Measurements from ENCODE around the gene FGD3. TPM values are rescaled to one million over a fixed set of nuclear protein-coding genes. Genes with fewer than 3 reads are reported as not detected.

FGD3 gene
- polyA plus RNA-seq, 6 donors from 2014 or later, result 37.0 to 115 (median 65.8) TPM

GRCh38 chr9:93061791-93062763 lies 114.8 kb downstream of the FGD3 start:
- peak; percentile 65 for DNase-seq
- Mint-ChIP-seq H3K4me1 (peaks cover 70 to 84% (median 80%) of the 10 kb centered on the region in 3 donors), H3K36me3 (no peaks in the 10 kb centered on the region), H3K4me3 (peak overlapping the region; percentile 86 to 96 (median 92)), H3K27me3 (no peaks in the 10 kb centered on the region), H3K27ac (peak overlapping the region; percentile 97 to 99 (median 98)), H3K9me3 (no peaks in the 10 kb centered on the region)
- peak; percentile 28 to 41 for ATAC-seq (ENCODE audit: low read depth in 2 of 2)

GRCh38 chr9:93064392-93065134 lies 117.2 kb downstream of the FGD3 start:
- peaks cover 56 to 73% (median 67%) of the 10 kb centered on the region in 3 donors for H3K4me1 Mint-ChIP-seq
- no peaks in the 10 kb centered on the region for H3K27me3 Mint-ChIP-seq
- peak overlapping the region; percentile 73 to 94 (median 90) for H3K4me3 Mint-ChIP-seq
- ATAC-seq (ENCODE audit: low read depth in 2 of 2) (peak; percentile 88 to 89), DNase-seq (peak; percentile 81)
- no peaks in the 10 kb centered on the region for H3K9me3 Mint-ChIP-seq
- peak overlapping the region; percentile 97 to 100 (median 98) for H3K27ac Mint-ChIP-seq
- no peaks in the 10 kb centered on the region for H3K36me3 Mint-ChIP-seq

DNA sequence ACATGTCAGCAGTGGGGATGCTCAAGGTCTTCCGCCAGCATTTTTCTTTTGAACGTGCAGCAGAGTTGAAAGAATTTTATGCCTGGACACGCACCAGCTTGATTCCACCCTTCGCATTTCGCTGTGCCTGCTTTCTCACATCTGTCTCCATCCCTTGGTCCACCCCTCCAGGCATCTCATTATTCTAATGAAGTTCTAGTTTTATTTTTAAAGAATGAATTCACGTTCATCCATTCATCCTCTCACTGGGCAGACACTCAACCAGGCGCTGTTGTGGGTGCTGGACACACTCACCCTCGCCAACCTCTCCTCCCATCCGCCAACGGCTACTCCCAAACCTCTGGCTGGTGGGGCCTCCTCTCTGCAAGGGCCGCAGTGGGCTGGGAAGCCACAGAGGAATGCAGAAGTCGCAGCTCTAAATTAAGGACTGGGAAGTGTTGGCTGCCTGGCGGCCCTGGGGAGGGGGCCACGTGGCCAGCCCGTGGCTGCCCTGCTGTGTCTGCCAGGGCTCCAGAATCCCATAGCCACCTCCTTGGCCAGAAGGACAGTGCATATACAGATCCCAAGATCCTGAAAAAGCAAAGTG lies 117.9 kb downstream of the FGD3 start:
- peaks cover 53 to 66% (median 62%) of the 10 kb centered on the region in 3 donors for H3K4me1 Mint-ChIP-seq
- H3K9me3 Mint-ChIP-seq, result no peaks in the 10 kb centered on the region
- H3K36me3 Mint-ChIP-seq, result no peaks in the 10 kb centered on the region
- no peaks in the 10 kb centered on the region for H3K27me3 Mint-ChIP-seq
- H3K27ac Mint-ChIP-seq, result peak overlapping the region in 5 of 6 donors; percentile 97 to 100 (median 98)
- no peak for ATAC-seq (ENCODE audit: low read depth in 2 of 2)
- DNase-seq, result no peak
- H3K4me3 Mint-ChIP-seq, result peak overlapping the region in 6 of 8 donors; percentile 83 to 94 (median 90)

DNA sequence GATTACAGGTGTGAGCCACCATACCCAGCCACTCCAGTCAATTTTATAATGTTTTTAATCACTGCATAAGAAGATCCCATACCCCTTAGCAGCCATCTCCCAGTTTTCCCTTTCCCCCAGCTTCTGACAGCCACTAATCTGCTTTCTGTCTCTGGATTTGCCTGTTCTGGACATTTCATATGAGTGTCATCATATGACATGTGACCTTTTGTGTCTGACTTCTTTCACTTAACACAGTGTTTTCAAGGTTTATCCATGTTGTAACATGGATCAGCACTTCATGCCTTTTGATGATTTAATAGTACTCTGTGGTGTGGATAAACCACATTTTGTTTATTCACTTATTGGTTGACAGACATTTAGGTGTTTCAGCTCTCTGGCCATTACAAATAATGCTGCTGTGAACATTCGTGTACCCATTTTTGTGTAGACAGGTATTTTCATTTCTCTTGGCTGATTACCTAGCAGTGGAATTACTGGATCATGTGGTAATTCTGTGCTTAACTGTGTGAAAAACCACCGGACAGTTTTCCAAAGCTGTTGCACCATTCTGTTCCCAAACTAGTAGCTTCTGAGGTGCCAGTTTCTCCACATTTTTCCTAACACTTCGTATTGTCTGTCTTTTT lies 119.8 kb downstream of the FGD3 start:
- H3K27ac Mint-ChIP-seq, result peak overlapping the region in 4 of 6 donors; percentile 40 to 67 (median 51)
- H3K4me3 Mint-ChIP-seq, result peak overlapping the region in 1 of 8 donors; percentile 53
- peaks cover 3 to 8% of the 10 kb centered on the region in 2 donors for H3K36me3 Mint-ChIP-seq
- no peaks in the 10 kb centered on the region for H3K9me3 Mint-ChIP-seq
- no peaks in the 10 kb centered on the region for H3K27me3 Mint-ChIP-seq
- peaks cover 41 to 51% (median 50%) of the 10 kb centered on the region in 3 donors for H3K4me1 Mint-ChIP-seq
- DNase-seq (no peak), ATAC-seq (ENCODE audit: low read depth in 2 of 2) (no peak)

- DNase-seq (no peak), ATAC-seq (ENCODE audit: low read depth in 2 of 2) (no peak)
- no peak overlapping the region for H3K4me3 Mint-ChIP-seq
- H3K27ac Mint-ChIP-seq, result no peak overlapping the region
- H3K9me3 Mint-ChIP-seq, result no peaks in the 10 kb centered on the region
- peaks cover 3 to 8% of the 10 kb centered on the region in 2 donors for H3K36me3 Mint-ChIP-seq
- H3K4me1 Mint-ChIP-seq, result peaks cover 36 to 46% (median 42%) of the 10 kb centered on the region in 3 donors
- H3K27me3 Mint-ChIP-seq, result no peaks in the 10 kb centered on the region
Observed at GRCh38 chr9:93068956-93069355, 121.6 kb downstream of the FGD3 start.

DNA sequence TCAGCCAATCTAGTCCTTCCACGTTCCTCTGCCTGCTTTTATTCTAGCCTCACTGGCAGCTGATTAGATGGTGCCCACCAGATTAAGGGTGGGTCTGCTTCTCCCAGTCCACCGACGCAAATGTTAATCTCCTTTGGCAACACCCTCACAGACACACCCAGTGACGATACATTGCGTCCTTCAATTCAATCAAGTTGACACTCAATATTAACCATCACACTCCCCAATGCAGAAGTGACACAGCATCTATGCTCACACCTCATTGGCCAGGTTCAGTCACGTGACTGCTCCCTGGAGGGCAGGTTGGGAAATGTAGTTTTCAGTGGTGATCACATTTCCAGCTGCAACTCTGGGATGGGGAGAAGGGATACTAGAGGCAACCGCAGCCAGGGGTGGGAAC lies 124.1 kb downstream of the FGD3 start:
- Mint-ChIP-seq H3K9me3 (no peaks in the 10 kb centered on the region), H3K4me1 (peaks cover 16 to 34% (median 20%) of the 10 kb centered on the region in 3 donors), H3K36me3 (peaks cover 3 to 8% of the 10 kb centered on the region in 2 donors), H3K4me3 (no peak overlapping the region), H3K27me3 (no peaks in the 10 kb centered on the region), H3K27ac (peak overlapping the region in 3 of 6 donors; percentile 22 to 47 (median 47))
- ATAC-seq (ENCODE audit: low read depth in 2 of 2) (no peak), DNase-seq (no peak)

GRCh38 chr9:93072383-93072795 lies 125.1 kb downstream of the FGD3 start:
- Mint-ChIP-seq H3K4me3 (no peak overlapping the region), H3K36me3 (peaks cover 3 to 8% of the 10 kb centered on the region in 2 donors), H3K9me3 (no peaks in the 10 kb centered on the region), H3K4me1 (peaks cover 13 to 34% (median 20%) of the 10 kb centered on the region in 3 donors), H3K27ac (peak overlapping the region in 1 of 6 donors; percentile 14), H3K27me3 (no peaks in the 10 kb centered on the region)
- no peak for ATAC-seq (ENCODE audit: low read depth in 2 of 2)
- no peak for DNase-seq

DNA sequence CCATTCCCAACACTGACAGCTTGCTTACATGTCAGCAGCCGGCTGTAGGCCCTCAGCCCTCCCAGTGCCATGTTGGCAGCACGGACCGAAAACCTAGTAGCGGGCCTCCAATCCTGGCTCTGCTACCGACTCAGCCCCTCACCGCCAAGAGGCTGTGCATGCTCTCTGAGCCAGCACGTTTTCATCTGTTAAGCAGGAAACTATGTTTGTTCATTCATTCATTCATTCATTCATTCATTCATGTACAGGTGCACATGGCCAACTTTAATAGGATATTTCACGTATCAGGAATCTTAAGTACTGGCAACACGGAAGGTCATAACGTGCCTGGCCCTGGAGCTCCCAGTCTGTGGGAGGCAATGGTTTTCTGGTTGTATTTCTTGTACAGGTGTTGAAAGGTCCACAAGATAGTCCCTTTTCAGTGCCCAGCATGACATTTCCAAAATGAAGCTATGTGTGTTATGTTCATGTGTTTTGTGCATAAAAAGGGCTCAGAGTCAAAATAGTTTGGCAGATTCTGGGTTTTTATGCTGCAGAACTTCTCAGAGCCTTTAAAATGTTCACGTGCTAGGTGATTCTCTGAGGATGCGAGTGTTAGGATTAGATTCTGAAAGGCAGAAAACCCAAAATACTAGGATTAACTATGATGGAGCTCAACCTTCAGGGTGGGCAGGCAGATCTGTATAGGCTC lies 128.9 kb downstream of the FGD3 start:
- Mint-ChIP-seq H3K27ac (peak overlapping the region in 1 of 6 donors; percentile 7), H3K27me3 (no peaks in the 10 kb centered on the region), H3K9me3 (no peaks in the 10 kb centered on the region), H3K36me3 (peaks cover 0 to 11% of the 10 kb centered on the region in 2 donors), H3K4me3 (no peak overlapping the region), H3K4me1 (peaks cover 14 to 22% (median 15%) of the 10 kb centered on the region in 3 donors)
- ATAC-seq (ENCODE audit: low read depth in 2 of 2), result no peak
- DNase-seq, result no peak

DNA sequence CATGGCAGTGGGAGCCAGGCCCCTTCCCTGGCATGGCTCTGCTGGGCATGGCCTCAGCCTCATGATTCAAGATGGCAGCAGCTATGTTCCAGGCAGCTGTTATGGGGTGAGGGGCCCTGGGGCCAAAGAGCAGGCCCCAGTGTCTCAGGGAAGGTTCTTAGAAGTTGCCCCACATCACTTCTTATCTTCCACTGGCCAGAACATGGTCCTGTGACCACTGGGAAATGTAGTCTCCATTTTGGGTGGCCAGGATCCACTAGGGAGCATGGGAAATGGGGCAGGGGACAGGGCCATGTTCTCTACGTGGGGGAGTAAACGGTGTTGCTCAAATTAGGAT lies 129.4 kb downstream of the FGD3 start:
- Mint-ChIP-seq H3K27me3 (no peaks in the 10 kb centered on the region), H3K36me3 (peaks cover 5 to 9% of the 10 kb centered on the region in 2 donors), H3K27ac (no peak overlapping the region), H3K4me3 (no peak overlapping the region), H3K4me1 (peaks cover 12 to 22% (median 15%) of the 10 kb centered on the region in 3 donors), H3K9me3 (no peaks in the 10 kb centered on the region)
- DNase-seq, result no peak
- no peak for ATAC-seq (ENCODE audit: low read depth in 2 of 2)

DNA sequence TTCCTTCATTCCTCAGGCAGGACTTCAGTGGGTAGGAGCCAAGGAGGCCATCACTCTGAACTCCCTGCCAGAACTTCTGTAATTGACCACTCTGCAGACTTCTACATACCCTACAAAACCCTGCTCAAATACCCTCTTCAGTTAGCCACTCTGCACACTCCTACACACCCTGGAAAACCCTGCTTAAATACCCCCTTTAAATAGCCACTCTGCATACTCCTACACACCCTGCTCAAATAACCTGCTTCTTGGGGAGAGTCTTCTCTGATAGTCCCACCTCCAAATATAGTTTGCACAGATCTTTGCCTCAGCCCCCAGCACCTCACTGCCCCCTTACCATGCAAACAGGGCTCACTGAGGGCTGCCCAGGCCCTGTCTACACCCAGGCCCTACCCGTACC lies 130.0 kb downstream of the FGD3 start:
- Mint-ChIP-seq H3K27me3 (no peaks in the 10 kb centered on the region), H3K4me1 (peaks cover 11 to 21% (median 15%) of the 10 kb centered on the region in 3 donors), H3K36me3 (peaks cover 5 to 9% of the 10 kb centered on the region in 2 donors), H3K4me3 (no peak overlapping the region), H3K9me3 (no peaks in the 10 kb centered on the region), H3K27ac (peak overlapping the region in 1 of 6 donors; percentile 59)
- no peak for ATAC-seq (ENCODE audit: low read depth in 2 of 2)
- DNase-seq, result no peak

GRCh38 chr9:93077811-93078210 lies 130.5 kb downstream of the FGD3 start:
- no peaks in the 10 kb centered on the region for H3K27me3 Mint-ChIP-seq
- H3K36me3 Mint-ChIP-seq, result peaks cover 5 to 9% of the 10 kb centered on the region in 2 donors
- no peak for DNase-seq
- no peak for ATAC-seq (ENCODE audit: low read depth in 2 of 2)
- no peak overlapping the region for H3K4me3 Mint-ChIP-seq
- H3K4me1 Mint-ChIP-seq, result peaks cover 7 to 17% (median 11%) of the 10 kb centered on the region in 3 donors
- H3K9me3 Mint-ChIP-seq, result no peaks in the 10 kb centered on the region
- H3K27ac Mint-ChIP-seq, result no peak overlapping the region

GRCh38 chr9:93079371-93079770 lies 132.0 kb downstream of the FGD3 start:
- no peaks in the 10 kb centered on the region for H3K9me3 Mint-ChIP-seq
- DNase-seq (no peak), ATAC-seq (ENCODE audit: low read depth in 2 of 2) (no peak)
- peaks cover 5 to 16% of the 10 kb centered on the region in 2 donors for H3K36me3 Mint-ChIP-seq
- no peak overlapping the region for H3K4me3 Mint-ChIP-seq
- no peaks in the 10 kb centered on the region for H3K27me3 Mint-ChIP-seq
- H3K27ac Mint-ChIP-seq, result peak overlapping the region in 1 of 6 donors; percentile 32
- peaks cover 4 to 21% (median 10%) of the 10 kb centered on the region in 3 donors for H3K4me1 Mint-ChIP-seq

All from naive B cell (primary cell).